Right cardiac atrium (tissue), 5 donors: ENCODE measurements around the gene PCDH18. TPM values are rescaled to one million over a fixed set of nuclear protein-coding genes. Genes with fewer than 3 reads are reported as not detected.

Source experiments
- ATAC-seq, 2 donors: fragments of 200-7000 bp; cut with Tn5 transposase; one replicate each; pipeline versions ENCODE4 v1.8.0 to v1.9.1; 2020; ENCODE audit warnings: moderate library complexity in 2 of 2, mild to moderate bottlenecking in 1 of 2
- DNase-seq, 3 donors: peaks; one replicate each; pipeline ENCODE4 v3.0.0-alpha.2; 2020
- H3K27ac ChIP-seq: one replicate; pipeline ENCODE4 v1.5.1; 2013; ENCODE audit warnings: mild to moderate bottlenecking, low read length, control low read depth, moderate library complexity
- H3K27me3 ChIP-seq: one replicate; pipeline ENCODE4 v1.6.1; 2013; ENCODE audit not compliant: control insufficient read depth, insufficient read depth
- H3K4me1 ChIP-seq: one replicate; pipeline ENCODE4 v1.6.1; 2013; ENCODE audit warnings: low read length; ENCODE audit not compliant: control insufficient read depth, insufficient read depth
- H3K4me3 ChIP-seq: one replicate; pipeline ENCODE4 v1.5.1; 2013; ENCODE audit warnings: low read length, control low read depth
- H3K9me3 ChIP-seq: one replicate; pipeline ENCODE4 v1.6.1; 2013; ENCODE audit warnings: low read length; ENCODE audit not compliant: control insufficient read depth
- WGBS: extraction: QIAGEN DNeasy Blood & Tissue Kit; methylation state at CpG from one replicate; pipeline ENCODE4 v1.1.7; 2013; 5-methylcytosine and 5-hydroxymethylcytosine counted together
- intact Hi-C, 4 donors: fragments of 100-400 bp; cut with DNase I; formaldehyde crosslinking; loops; one replicate each; pipeline versions ENCODE4 v1.11.0 to v1.14.0; 2022 to 2023
- long read RNA-seq, 4 donors: library from polyadenylated mRNA; unstranded; transcript quantifications; one replicate each; pipeline ENCODE4 v2.0.0, GENCODE V29; 2020 to 2021
- polyA plus RNA-seq: library from polyadenylated mRNA; stranded (reverse); fragments of 200-250 nt; gene quantifications from one replicate; pipeline ENCODE4 v1.2.3, GENCODE V29; 2013
- total RNA-seq, 4 donors: library from RNA; stranded (reverse); fragmentation: NEBNext Ultra II Directional; extraction: Animal tissue kit (Norgen Biotek cat#: 25700); gene quantifications; one replicate each; pipeline ENCODE4 v1.2.1, GENCODE V29; 2021
- donor health status: healthy with polysubstance abuse.
- donor health status: DM: no; HTN: yes; CAD: no.
- donor health status: DM: no; HTN: no; CAD: no.
- donor health status: DM: no; HTN: yes; CAD: no; lungs with severe emphysema.
- donor health status: DM: yes; HTN: yes; CAD: no.

PCDH18 gene, protein sequence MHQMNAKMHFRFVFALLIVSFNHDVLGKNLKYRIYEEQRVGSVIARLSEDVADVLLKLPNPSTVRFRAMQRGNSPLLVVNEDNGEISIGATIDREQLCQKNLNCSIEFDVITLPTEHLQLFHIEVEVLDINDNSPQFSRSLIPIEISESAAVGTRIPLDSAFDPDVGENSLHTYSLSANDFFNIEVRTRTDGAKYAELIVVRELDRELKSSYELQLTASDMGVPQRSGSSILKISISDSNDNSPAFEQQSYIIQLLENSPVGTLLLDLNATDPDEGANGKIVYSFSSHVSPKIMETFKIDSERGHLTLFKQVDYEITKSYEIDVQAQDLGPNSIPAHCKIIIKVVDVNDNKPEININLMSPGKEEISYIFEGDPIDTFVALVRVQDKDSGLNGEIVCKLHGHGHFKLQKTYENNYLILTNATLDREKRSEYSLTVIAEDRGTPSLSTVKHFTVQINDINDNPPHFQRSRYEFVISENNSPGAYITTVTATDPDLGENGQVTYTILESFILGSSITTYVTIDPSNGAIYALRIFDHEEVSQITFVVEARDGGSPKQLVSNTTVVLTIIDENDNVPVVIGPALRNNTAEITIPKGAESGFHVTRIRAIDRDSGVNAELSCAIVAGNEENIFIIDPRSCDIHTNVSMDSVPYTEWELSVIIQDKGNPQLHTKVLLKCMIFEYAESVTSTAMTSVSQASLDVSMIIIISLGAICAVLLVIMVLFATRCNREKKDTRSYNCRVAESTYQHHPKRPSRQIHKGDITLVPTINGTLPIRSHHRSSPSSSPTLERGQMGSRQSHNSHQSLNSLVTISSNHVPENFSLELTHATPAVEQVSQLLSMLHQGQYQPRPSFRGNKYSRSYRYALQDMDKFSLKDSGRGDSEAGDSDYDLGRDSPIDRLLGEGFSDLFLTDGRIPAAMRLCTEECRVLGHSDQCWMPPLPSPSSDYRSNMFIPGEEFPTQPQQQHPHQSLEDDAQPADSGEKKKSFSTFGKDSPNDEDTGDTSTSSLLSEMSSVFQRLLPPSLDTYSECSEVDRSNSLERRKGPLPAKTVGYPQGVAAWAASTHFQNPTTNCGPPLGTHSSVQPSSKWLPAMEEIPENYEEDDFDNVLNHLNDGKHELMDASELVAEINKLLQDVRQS
- total RNA-seq = 1 to 10 TPM; 2.7 to 6.4 (median 4.5) TPM
- 2.4 TPM for polyA plus RNA-seq
- long read RNA-seq, donor 1, full-length matches to known transcripts = 2 of 3 reads
- long read RNA-seq, donor 1, partial matches to known transcripts = 0 of 3 reads
- long read RNA-seq, donor 1, other reads (novel, unspliced or antisense) = 1 of 3 reads
- long read RNA-seq, donor 2, full-length matches to known transcripts = 1 of 1 reads
- long read RNA-seq, donor 2, partial matches to known transcripts = 0 of 1 reads
- long read RNA-seq, donor 2, other reads (novel, unspliced or antisense) = 0 of 1 reads
- long read RNA-seq, donor 3, partial matches to known transcripts = 0 of 2 reads
- long read RNA-seq, donor 3, other reads (novel, unspliced or antisense) = 0 of 2 reads
- long read RNA-seq, donor 4 = 0 reads

DNA sequence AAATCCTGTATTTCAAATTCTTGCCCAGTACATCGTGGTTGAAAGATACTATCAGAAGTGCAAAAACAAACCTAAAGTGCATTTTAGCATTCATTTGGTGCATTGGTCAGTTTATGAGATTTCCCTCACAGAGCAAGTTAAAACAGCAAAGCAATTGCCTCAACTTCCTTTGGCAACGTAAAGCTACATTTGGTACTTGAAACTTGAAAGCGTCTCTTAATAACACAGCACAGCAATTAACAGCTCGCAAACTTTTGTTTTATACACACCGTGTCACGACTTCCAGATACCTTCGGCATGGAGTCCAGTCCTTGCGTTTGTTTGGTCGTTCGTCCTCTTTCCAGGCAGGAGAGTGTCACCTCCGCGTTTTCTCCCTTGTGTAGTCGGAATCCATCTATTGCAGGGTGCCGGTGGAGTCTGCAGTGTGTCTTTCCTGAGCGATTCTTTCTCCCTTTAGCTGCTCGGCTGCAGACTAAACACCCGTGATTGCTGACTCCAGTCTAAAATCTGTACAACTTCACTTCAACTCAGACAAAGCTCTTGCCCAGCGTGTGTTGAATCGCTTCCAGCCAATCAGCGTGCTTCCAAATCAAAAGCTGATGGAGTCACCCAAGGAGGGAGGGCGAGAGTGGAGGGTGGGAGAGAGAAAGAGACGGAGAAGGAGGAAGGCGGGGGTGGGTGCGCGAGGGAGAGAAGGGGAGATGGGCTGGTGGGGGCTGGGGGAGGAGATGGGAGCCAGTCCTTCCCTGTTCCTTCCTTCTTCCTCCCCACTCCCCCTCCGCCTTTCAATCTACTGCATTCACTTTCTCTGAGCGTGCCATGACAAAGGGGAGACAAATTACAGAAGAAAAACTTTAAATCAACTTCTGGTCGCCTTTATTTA, at the start of gene PCDH18:
Gene PCDH18, minus strand, starts transcription at position 509 of the 883 bp plus-strand sequence. Its CDS starts 406 bp downstream, at position 103.
- peak within 1 kb of the TSS; percentile 87 for H3K27ac ChIP-seq
- under 1% methylated on average over 28 of the region's 28 CpGs for WGBS
- intact Hi-C loops = no loop called here

DNA sequence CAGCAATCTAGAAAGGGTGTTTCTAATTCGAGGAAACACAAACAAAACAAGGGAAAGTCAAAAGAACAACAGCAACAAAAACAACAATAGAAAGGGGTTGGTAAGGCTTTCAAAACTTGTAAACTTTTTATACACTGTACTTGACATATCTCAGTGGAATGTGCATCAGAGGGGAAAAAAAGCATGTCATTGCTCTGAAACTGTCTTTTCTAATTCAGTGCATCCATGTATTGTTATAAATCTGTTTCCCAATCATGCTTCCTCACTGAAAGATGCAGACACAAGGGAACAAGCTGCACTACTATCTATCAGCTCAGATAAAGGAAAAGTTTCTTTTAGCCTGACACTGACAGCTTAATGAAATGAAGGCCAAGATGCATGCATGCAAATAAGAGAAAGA, 44.2 kb upstream of the PCDH18 start:
- Histone ChIP-seq H3K9me3 (no peaks in the 10 kb centered on the region), H3K4me1 (no peaks in the 10 kb centered on the region), H3K27ac (no peak overlapping the region), H3K27me3 (no peaks in the 10 kb centered on the region), H3K4me3 (no peak overlapping the region)
- WGBS = 17% methylated on average over 1 of the region's 1 CpG
- ATAC-seq (no peak), DNase-seq (no peak)
- intact Hi-C loops = no loop called here

More for the DNA sequence above, at the start of gene PCDH18:
- DNase-seq (peak; percentile 89 to 94 (median 92)), ATAC-seq (peak; percentile 95)
- no peaks in the 10 kb centered on the region for H3K4me1 ChIP-seq
- peak within 1 kb of the TSS; percentile 85 for H3K4me3 ChIP-seq
- no peaks in the 10 kb centered on the region for H3K9me3 ChIP-seq
- H3K27me3 ChIP-seq = no peaks in the 10 kb centered on the region

DNA sequence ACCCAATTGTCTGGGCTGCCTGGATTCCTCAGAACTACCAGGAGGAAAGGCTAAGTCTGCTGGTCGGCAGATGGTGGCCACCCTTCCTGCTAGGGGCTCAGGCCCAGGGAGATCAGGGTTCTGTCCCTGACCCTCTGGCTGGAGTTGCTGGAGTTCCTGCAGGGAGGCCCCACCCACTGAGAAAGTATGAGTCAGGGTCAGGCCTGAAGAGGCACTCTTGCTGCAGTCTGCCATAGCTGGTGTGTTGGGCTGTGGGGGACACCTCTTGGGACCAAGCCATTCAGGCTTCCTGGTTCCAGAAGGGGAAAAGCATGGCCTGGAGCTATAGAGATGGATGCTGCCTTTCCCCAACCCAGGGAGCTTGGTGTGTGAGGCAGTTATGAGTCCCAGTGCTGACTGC, 40.4 kb upstream of the PCDH18 start:
- ATAC-seq (no peak), DNase-seq (peak in 1 of 3 donors; percentile 10)
- intact Hi-C loops = no loop called here
- no peak overlapping the region for H3K4me3 ChIP-seq
- WGBS = 50% methylated on average over 1 of the region's 1 CpG
- H3K27ac ChIP-seq = no peak overlapping the region
- H3K9me3 ChIP-seq = no peaks in the 10 kb centered on the region
- H3K27me3 ChIP-seq = no peaks in the 10 kb centered on the region
- H3K4me1 ChIP-seq = no peaks in the 10 kb centered on the region

DNA sequence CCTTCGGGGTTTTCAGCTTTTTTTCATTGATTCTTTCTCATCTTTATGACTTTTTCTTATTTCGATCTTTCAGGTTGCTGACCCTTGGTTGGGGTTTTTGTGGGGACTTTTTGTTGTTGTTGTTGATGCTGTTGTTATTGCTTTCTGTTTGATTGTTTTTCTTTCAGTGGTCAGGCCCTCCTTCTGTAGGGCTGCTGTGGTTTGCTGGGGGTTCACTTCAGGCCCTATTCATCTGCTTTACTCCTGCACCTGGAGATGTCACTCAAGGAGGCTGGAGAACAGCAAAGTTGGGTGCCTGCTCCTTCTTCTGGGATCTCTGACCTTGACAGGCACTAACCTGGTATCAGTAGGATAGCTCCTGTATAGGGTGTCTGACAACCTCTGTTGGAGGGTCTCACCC, 39.9 kb upstream of the PCDH18 start:
- WGBS = 86% methylated on average over 2 of the region's 2 CpGs

DNA sequence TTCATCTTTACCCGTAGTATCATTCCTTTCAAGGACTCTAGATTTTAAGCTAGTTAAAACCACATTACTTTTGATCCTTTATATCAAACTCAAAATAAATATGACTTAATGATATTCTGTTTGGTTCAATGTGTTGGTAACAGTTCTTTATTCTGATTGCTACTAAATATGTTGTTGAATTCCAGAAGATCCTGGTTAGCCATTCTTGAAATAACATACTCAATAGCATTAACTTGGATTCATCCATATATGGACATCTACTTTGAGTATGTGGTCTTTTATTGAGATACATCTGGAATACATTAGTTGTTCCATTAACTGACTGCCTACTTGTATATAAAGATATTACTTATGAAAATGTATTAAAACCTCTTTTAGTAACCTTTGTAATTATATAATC, 27.5 kb upstream of the PCDH18 start:
- Histone ChIP-seq H3K4me3 (no peak overlapping the region), H3K27ac (no peak overlapping the region), H3K9me3 (no peaks in the 10 kb centered on the region), H3K4me1 (no peaks in the 10 kb centered on the region), H3K27me3 (no peaks in the 10 kb centered on the region)
- no peak for ATAC-seq
- intact Hi-C loops = no loop called here
- 94% methylated on average over 1 of the region's 1 CpG for WGBS
- DNase-seq = no peak

More for the DNA sequence above, 39.9 kb upstream of the PCDH18 start:
- no peak overlapping the region for H3K27ac ChIP-seq
- intact Hi-C loops = no loop called here
- no peak overlapping the region for H3K4me3 ChIP-seq
- H3K4me1 ChIP-seq = no peaks in the 10 kb centered on the region
- no peaks in the 10 kb centered on the region for H3K9me3 ChIP-seq
- DNase-seq = no peak
- ATAC-seq = no peak
- H3K27me3 ChIP-seq = no peaks in the 10 kb centered on the region

DNA sequence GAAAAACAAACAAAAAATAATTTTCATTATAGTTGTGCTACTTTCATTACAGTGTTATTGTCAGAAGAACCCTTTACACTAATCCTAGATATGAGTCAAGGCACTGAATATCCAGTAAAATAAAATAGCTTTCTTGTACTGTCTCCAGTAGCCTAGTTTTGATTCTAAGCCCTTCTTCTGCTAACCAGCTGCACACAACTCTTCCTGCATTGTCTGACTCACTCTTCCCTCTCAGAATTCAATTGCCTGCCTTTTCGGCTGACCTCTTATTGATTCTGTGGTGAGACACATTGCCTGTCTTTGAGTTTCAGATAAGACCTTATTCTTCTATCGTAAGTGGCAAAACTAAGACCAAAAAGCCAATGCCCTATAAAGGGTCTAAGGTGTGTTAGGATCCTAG, 26.7 kb upstream of the PCDH18 start:
- intact Hi-C loops = no loop called here
- no peak overlapping the region for H3K27ac ChIP-seq
- 61% methylated on average over 2 of the region's 2 CpGs for WGBS
- H3K4me3 ChIP-seq = no peak overlapping the region
- H3K27me3 ChIP-seq = no peaks in the 10 kb centered on the region
- no peaks in the 10 kb centered on the region for H3K9me3 ChIP-seq
- DNase-seq (no peak), ATAC-seq (no peak)
- H3K4me1 ChIP-seq = no peaks in the 10 kb centered on the region

DNA sequence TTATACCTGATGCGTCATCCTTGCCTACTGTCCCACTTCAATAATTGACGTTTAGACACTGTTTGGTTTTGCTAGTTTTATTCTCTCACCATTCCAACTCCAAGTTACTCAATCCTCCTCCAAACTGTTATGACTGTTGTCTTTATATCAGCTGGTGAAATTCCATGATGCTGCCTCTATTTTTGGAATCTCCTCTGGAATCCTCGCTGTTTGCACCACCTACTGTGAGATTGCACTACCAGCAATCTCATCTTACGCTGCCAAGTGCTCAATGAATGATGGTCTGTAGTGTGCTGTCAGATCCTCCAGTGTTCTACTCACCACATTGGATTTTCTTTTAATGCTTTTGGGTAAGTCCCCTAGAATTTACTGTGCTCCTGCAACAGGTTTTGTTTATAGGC, 13.2 kb upstream of the PCDH18 start:
- no peaks in the 10 kb centered on the region for H3K27me3 ChIP-seq
- DNase-seq (no peak), ATAC-seq (peak; percentile 64 to 82)
- intact Hi-C loops = no loop called here
- H3K9me3 ChIP-seq = no peaks in the 10 kb centered on the region
- WGBS = 44% methylated on average over 4 of the region's 4 CpGs
- no peak overlapping the region for H3K4me3 ChIP-seq
- H3K27ac ChIP-seq = peak overlapping the region; percentile 26
- peaks cover 4% of the 10 kb centered on the region for H3K4me1 ChIP-seq

DNA sequence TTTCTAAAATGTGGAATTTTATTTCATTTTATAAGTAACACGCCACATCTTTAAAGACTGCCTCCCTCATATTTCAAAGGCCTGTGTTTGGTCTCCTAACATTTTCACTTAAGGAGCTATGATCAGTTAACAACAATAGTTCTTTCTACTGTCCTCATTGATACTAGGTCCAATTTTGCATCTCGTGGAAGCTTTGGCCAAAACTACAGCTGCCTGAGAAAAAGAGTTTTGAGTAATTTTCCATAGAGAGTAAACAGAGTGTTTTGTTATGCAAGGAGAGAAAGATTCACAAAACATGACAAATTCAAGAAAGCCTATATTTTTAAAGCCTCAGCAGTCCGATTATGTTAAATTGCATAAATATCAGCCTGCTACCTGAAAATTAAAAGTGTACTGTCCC, 11.4 kb upstream of the PCDH18 start:
- intact Hi-C loops = no loop called here
- Histone ChIP-seq H3K27me3 (no peaks in the 10 kb centered on the region), H3K4me3 (no peak overlapping the region), H3K9me3 (no peaks in the 10 kb centered on the region), H3K4me1 (peaks cover 4% of the 10 kb centered on the region), H3K27ac (no peak overlapping the region)
- no peak for DNase-seq
- ATAC-seq = no peak
- WGBS = 60% methylated on average over 3 of the region's 3 CpGs

DNA sequence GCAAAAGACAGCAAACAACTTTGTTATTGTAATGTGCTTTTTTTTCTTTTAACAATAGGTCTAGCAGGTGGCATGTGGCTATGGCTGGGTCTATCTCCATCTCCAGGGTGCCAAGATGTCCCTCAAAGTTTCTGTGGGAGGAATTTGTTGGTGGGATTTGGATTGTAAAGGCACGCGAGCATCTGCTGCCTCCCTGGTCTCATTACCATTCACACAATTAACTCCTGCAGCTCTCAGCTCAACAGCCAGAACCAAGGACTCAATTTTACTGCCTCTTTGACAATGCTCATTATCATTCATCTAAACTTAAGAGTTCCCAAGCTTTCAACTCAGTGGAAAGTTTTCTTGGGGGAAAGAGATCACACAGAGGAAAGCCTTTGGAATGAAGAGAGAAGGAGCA, 10.9 kb upstream of the PCDH18 start:
- Histone ChIP-seq H3K9me3 (no peaks in the 10 kb centered on the region), H3K27ac (no peak overlapping the region), H3K27me3 (no peaks in the 10 kb centered on the region), H3K4me3 (no peak overlapping the region), H3K4me1 (peaks cover 4% of the 10 kb centered on the region)
- WGBS = 56% methylated on average over 2 of the region's 2 CpGs
- ATAC-seq = no peak
- intact Hi-C loops = no loop called here
- no peak for DNase-seq
